ENCODE data around the gene UGP2. TPM values are rescaled to one million over a fixed set of nuclear protein-coding genes. Genes with fewer than 3 reads are reported as not detected.

UGP2 gene
- total and polyA plus RNA-seq, 2 of the 8 experiments (the other 6 are each of a cell fraction or from before 2014, with no cell fraction given), result 278 to 956 TPM

GRCh38 chr2:63871864-63872263 is 30.2 kb downstream of the UGP2 start:
- Histone ChIP-seq H4K5ac (ENCODE audit: insufficient read length, low read depth, low read length) (no peak overlapping the region), H3K4me1 (replicated peaks in 1 of 4; ENCODE audit: control insufficient read depth in 3 of 4, insufficient read depth in 4 of 4, low read length in 3 of 4) (peaks cover 0 to 16% (median 3%) of the 10 kb centered on the region in 4 experiments; a peak in 3 of 7 replicates), H3K18ac (ENCODE audit: extremely low read depth, low read length) (no peak overlapping the region), H4K91ac (replicated peaks; ENCODE audit: insufficient read length, low read length) (no peak overlapping the region), H3K27ac (ENCODE audit: low read depth, low read length) (no peak overlapping the region), H2BK20ac (ENCODE audit: low read length) (no peak overlapping the region), H3K9me3 (ENCODE audit: insufficient read depth in 2 of 2, low read depth in 1 of 2, low read length in 1 of 2) (no peaks in the 10 kb centered on the region), H3K27me3 (replicated peaks in 1 of 4; ENCODE audit: control insufficient read depth in 3 of 4, extremely low read depth in 1 of 4, insufficient read depth in 3 of 4, low read length in 3 of 4) (no peaks in the 10 kb centered on the region), H2BK12ac (ENCODE audit: low read depth, low read length) (no peak overlapping the region), H3K4me3 (ENCODE audit: extremely low read depth in 1 of 4, insufficient read depth in 2 of 4, low read depth in 3 of 4, low read length in 4 of 4) (no peak overlapping the region), H2AFZ (ENCODE audit: low read length) (no peak overlapping the region), H3K36me3 (ENCODE audit: control insufficient read depth in 2 of 4, insufficient read depth in 4 of 4, low read length in 3 of 4) (peaks cover 10 to 95% (median 46%) of the 10 kb centered on the region in 4 experiments), H2BK5ac (ENCODE audit: low read depth, low read length) (no peak overlapping the region), H3K4me2 (ENCODE audit: insufficient read depth in 1 of 2, low read depth in 2 of 2, low read length in 2 of 2) (no peak overlapping the region), H3K23ac (ENCODE audit: insufficient read length) (no peak overlapping the region), H3K23me2 (ENCODE audit: low read depth, low read length) (no peaks in the 10 kb centered on the region), H3K79me2 (ENCODE audit: control insufficient read depth in 1 of 2, insufficient read depth in 2 of 2, low read length in 2 of 2) (peaks cover 18 to 98% of the 10 kb centered on the region in 2 experiments), H4K8ac (ENCODE audit: extremely low read depth, insufficient read depth, low read length) (no peak overlapping the region), H3K56ac (replicated peaks; ENCODE audit: insufficient read length, low read depth, low read length) (no peak overlapping the region), H4K20me1 (replicated peaks in 1 of 2; ENCODE audit: control insufficient read depth in 1 of 2, insufficient read depth in 2 of 2, low read length in 2 of 2) (peaks cover 35 to 44% of the 10 kb centered on the region in 2 experiments), H2AK5ac (ENCODE audit: low read depth, low read length) (no peak overlapping the region), H3K4ac (replicated peaks; ENCODE audit: insufficient read length, low read depth, low read length) (no peak overlapping the region), H2BK120ac (replicated peaks; ENCODE audit: low read depth, low read length) (no peak overlapping the region), H3K79me1 (ENCODE audit: low read depth, low read length) (peaks cover 2% of the 10 kb centered on the region; the same call in 1 of the 2 replicates), H2BK15ac (ENCODE audit: low read length) (no peak overlapping the region), H3K14ac (ENCODE audit: insufficient read length) (no peak overlapping the region), H3K9ac (replicated peaks in 1 of 4; ENCODE audit: extremely low read depth in 1 of 4, low read depth in 3 of 4, low read length in 3 of 4) (no peak overlapping the region)
- 82% methylated on average over 4 of the region's 4 CpGs; no CpG with 5 or more reads in 1 of the 2 experiments for WGBS, 2 experiments (ENCODE audit: extremely low coverage in 1 of 2, insufficient coverage in 1 of 2, insufficient read length in 1 of 2, insufficient replicate concordance in 2 of 2, low coverage in 1 of 2, low lambda C conversion rate in 2 of 2, missing lambda C conversion rate in 1 of 2)
- FAIRE-seq (no peak), DNase-seq (ENCODE audit: low read depth in 1 of 2, low spot score in 2 of 2) (no peak)
- ChIA-PET POLR2A (ENCODE audit: partially characterized antibody) (interaction anchor here (1.0 to 5.4 kb wide), 6 partner anchors 11 to 257 kb away, joined by 3 to 47 read pairs (median 4); partner anchors contain the start of gene UGP2), CTCF (ENCODE audit: partially characterized antibody) (interaction anchor here (0.7 kb wide), 1 partner anchor 15 kb away, joined by 3 read pairs; no protein-coding TSS in a partner anchor)
- TF ChIP-seq SP4 (IDR thresholded peaks at IDR 0.05; ENCODE audit: low read length), result no peak

Data from H1 (cell line).